ENCODE measurements around the gene KCNH6. TPM values are rescaled to one million over a fixed set of nuclear protein-coding genes. Genes with fewer than 3 reads are reported as not detected.
A peak's percentile ranks its signal among the peaks of the same experiment; 100 is the strongest.

The KCNH6 gene
- total RNA-seq, 1 donor from 2014 or later = not detected

- Histone ChIP-seq H3K27ac (no peak overlapping the region), H3K4me1 (peaks cover 0 to 2% of the 10 kb centered on the region in 2 donors), H3K27me3 (no peaks in the 10 kb centered on the region), H3K4me3 (no peak overlapping the region), H3K36me3 (no peaks in the 10 kb centered on the region), H3K9me3 (no peaks in the 10 kb centered on the region)
- peak in 1 of 2 donors; percentile 55 for DNase-seq (ENCODE audit: low spot score in 2 of 2)
- intact Hi-C loops (cut with DNase I) = no loop called here
- no peak for TF ChIP-seq CTCF (IDR thresholded peaks at IDR 0.05)
Observed at GRCh38 chr17:63546308-63547082, 23.3 kb downstream of the KCNH6 start.

GRCh38 chr17:63547083-63547523 is 23.9 kb downstream of the KCNH6 start:
- Histone ChIP-seq H3K9me3 (no peaks in the 10 kb centered on the region), H3K4me3 (no peak overlapping the region), H3K27ac (no peak overlapping the region), H3K36me3 (no peaks in the 10 kb centered on the region), H3K27me3 (no peaks in the 10 kb centered on the region), H3K4me1 (peaks cover 0 to 5% of the 10 kb centered on the region in 2 donors)
- no peak for TF ChIP-seq CTCF (IDR thresholded peaks at IDR 0.05)
- intact Hi-C loops (cut with DNase I) = no loop called here
- no peak for DNase-seq (ENCODE audit: low spot score in 2 of 2)

- Histone ChIP-seq H3K9me3 (no peaks in the 10 kb centered on the region), H3K27me3 (no peaks in the 10 kb centered on the region), H3K4me3 (peak overlapping the region; percentile 55 to 83), H3K27ac (peak overlapping the region; percentile 77 to 84), H3K36me3 (no peaks in the 10 kb centered on the region), H3K4me1 (peaks cover 0 to 10% of the 10 kb centered on the region in 2 donors)
- no peak for DNase-seq (ENCODE audit: low spot score in 2 of 2)
- intact Hi-C loops (cut with DNase I) = no loop called here
- no peak for TF ChIP-seq CTCF (IDR thresholded peaks at IDR 0.05)
Observed at GRCh38 chr17:63549289-63549945, 26.3 kb downstream of the KCNH6 start.

GRCh38 chr17:63549946-63550816 is 27.0 kb downstream of the KCNH6 start, which contains the start of gene DCAF7:
TSS of gene DCAF7 (plus strand) at chr17:63550477. CDS start at chr17:63550678, 201 bp downstream.
- Histone ChIP-seq H3K9me3 (no peaks in the 10 kb centered on the region), H3K4me3 (peak within 1 kb of the TSS; percentile 55 to 83), H3K27me3 (no peaks in the 10 kb centered on the region), H3K27ac (peak within 1 kb of the TSS; percentile 77 to 90), H3K4me1 (peaks cover 0 to 15% of the 10 kb centered on the region in 2 donors), H3K36me3 (no peaks in the 10 kb centered on the region)
- peak; percentile 97 to 100 for DNase-seq (ENCODE audit: low spot score in 2 of 2)
- intact Hi-C loops (cut with DNase I) = loop anchor here (1.0 to 5.0 kb wide), 4 partner anchors 72 to 277 kb away; partner anchors contain the start of genes CYB561, FTSJ3, MAP3K3 and PSMC5
- no peak for TF ChIP-seq CTCF (IDR thresholded peaks at IDR 0.05)
